Neuronal stem cell (in vitro differentiated cells): ENCODE measurements around the gene C4orf50.

Source experiments
- DNase-seq: peaks from one replicate; pipeline ENCODE4 v3.0.0-alpha.2; 2013; ENCODE audit warnings: low spot score
- H2AFZ ChIP-seq: one replicate; pipeline ENCODE4 v1.6.1; 2013; ENCODE audit warnings: mild to moderate bottlenecking, low read length, inconsistent platforms
- H2AK5ac ChIP-seq: 2 replicates; pipeline ENCODE4 v1.6.1; 2013; ENCODE audit warnings: low read depth, mild to moderate bottlenecking, inconsistent platforms, low read length, moderate library complexity, mixed read lengths
- H2BK120ac ChIP-seq: 2 replicates; pipeline ENCODE4 v1.6.1; 2013; ENCODE audit warnings: low read depth, mild to moderate bottlenecking, inconsistent platforms, low read length, moderate library complexity, mixed read lengths
- H2BK12ac ChIP-seq: one replicate; pipeline ENCODE4 v1.6.1; 2013; ENCODE audit warnings: low read length, inconsistent platforms
- H2BK15ac ChIP-seq: 2 replicates; pipeline ENCODE4 v1.6.1; 2013; ENCODE audit warnings: mild to moderate bottlenecking, low read length, inconsistent platforms, mixed read lengths
- H2BK5ac ChIP-seq: one replicate; pipeline ENCODE4 v1.6.1; 2013; ENCODE audit warnings: inconsistent platforms, mild to moderate bottlenecking, low read length, moderate library complexity
- H3K14ac ChIP-seq: one replicate; pipeline ENCODE4 v1.6.1; 2013; ENCODE audit warnings: low read length, inconsistent platforms
- H3K18ac ChIP-seq: 2 replicates; pipeline ENCODE4 v1.6.1; 2013; ENCODE audit warnings: low read length, inconsistent platforms
- H3K23ac ChIP-seq: 2 replicates; pipeline ENCODE4 v1.6.1; 2013; ENCODE audit warnings: low read depth, mild to moderate bottlenecking, mixed read lengths, low read length, inconsistent platforms; ENCODE audit not compliant: poor library complexity
- H3K27ac ChIP-seq: replicated peaks from 3 replicates; pipeline ENCODE4 v1.5.1; 2013; ENCODE audit warnings: low read length, inconsistent platforms
- H3K27me3 ChIP-seq, 3 experiments: 2 replicates each; pipeline ENCODE4 v1.6.1; 2013; ENCODE audit warnings: low read length in 3 of 3, mild to moderate bottlenecking in 2 of 3, inconsistent platforms in 1 of 3, low read depth in 1 of 3, mixed read lengths in 1 of 3, moderate library complexity in 1 of 3; ENCODE audit not compliant: control insufficient read depth in 3 of 3, insufficient read depth in 3 of 3
- H3K36me3 ChIP-seq, 2 donors: replicated peaks in 1 of 2; 2 replicates each; pipeline ENCODE4 v1.6.1; 2013; ENCODE audit warnings: low read length in 2 of 2; ENCODE audit not compliant: control insufficient read depth in 2 of 2, insufficient read depth in 2 of 2
- H3K4ac ChIP-seq: 2 replicates; pipeline ENCODE4 v1.6.1; 2013; ENCODE audit warnings: inconsistent platforms, mild to moderate bottlenecking, low read length, moderate library complexity
- H3K4me1 ChIP-seq, 2 donors: 1 replicate in 1 of 2; 2 replicates in 1 of 2; pipeline ENCODE4 v1.6.1; 2013; ENCODE audit warnings: low read length in 2 of 2, low read depth in 1 of 2; ENCODE audit not compliant: control insufficient read depth in 2 of 2, insufficient read depth in 1 of 2
- H3K4me2 ChIP-seq: one replicate; pipeline ENCODE4 v1.6.1; 2013; ENCODE audit warnings: mild to moderate bottlenecking, low read length, inconsistent platforms; ENCODE audit not compliant: insufficient read depth, poor library complexity, severe bottlenecking
- H3K4me3 ChIP-seq, 2 donors: 2 replicates each; pipeline ENCODE4 v1.5.1; 2013; ENCODE audit warnings: low read length in 2 of 2, mild to moderate bottlenecking in 2 of 2, inconsistent platforms in 1 of 2, moderate library complexity in 1 of 2
- H3K79me1 ChIP-seq: one replicate; pipeline ENCODE4 v1.6.1; 2013; ENCODE audit warnings: low read depth, mild to moderate bottlenecking, inconsistent platforms, low read length, moderate library complexity
- H3K9ac ChIP-seq: one replicate; pipeline ENCODE4 v1.6.1; 2013; ENCODE audit warnings: mild to moderate bottlenecking, low read depth, low read length, inconsistent platforms; ENCODE audit not compliant: poor library complexity
- H3K9me3 ChIP-seq, 2 donors: replicated peaks in 1 of 2; 2 replicates each; pipeline versions ENCODE3 to v1.6.1; 2013; ENCODE audit warnings: low read length in 2 of 2, mild to moderate bottlenecking in 2 of 2, inconsistent platforms in 1 of 2, low read depth in 1 of 2, mixed read lengths in 1 of 2, moderate library complexity in 1 of 2; ENCODE audit not compliant: control insufficient read depth in 2 of 2, insufficient read depth in 1 of 2
- H4K8ac ChIP-seq: one replicate; pipeline ENCODE4 v1.6.1; 2013; ENCODE audit warnings: low read depth, mild to moderate bottlenecking, inconsistent platforms, low read length, moderate library complexity
- H4K91ac ChIP-seq: one replicate; pipeline ENCODE4 v1.6.1; 2013; ENCODE audit warnings: low read length, low read depth, mild to moderate bottlenecking, inconsistent platforms; ENCODE audit not compliant: poor library complexity
- WGBS, 2 donors: extraction: QIAGEN DNeasy Blood & Tissue Kit; methylation state at CpG; one replicate each; pipeline ENCODE4 v1.1.7; 2013; ENCODE audit warnings: missing lambda C conversion rate in 2 of 2, mixed read lengths in 1 of 2; ENCODE audit not compliant: insufficient read length in 2 of 2, insufficient replicate concordance in 1 of 2; ENCODE audit errors: extremely low coverage in 2 of 2; 5-methylcytosine and 5-hydroxymethylcytosine counted together

Gene C4orf50

GRCh38 chr4:5940470-5941203, 77.6 kb downstream of the C4orf50 start:
- H4K8ac ChIP-seq: no peak overlapping the region
- H2AK5ac ChIP-seq: no peak overlapping the region
- no peaks in the 10 kb centered on the region for H3K79me1 ChIP-seq
- H2BK120ac ChIP-seq: no peak overlapping the region
- no peak overlapping the region for H2BK15ac ChIP-seq
- H2BK5ac ChIP-seq: no peak overlapping the region
- H2BK12ac ChIP-seq: no peak overlapping the region
- H3K27ac ChIP-seq: no peak overlapping the region
- H4K91ac ChIP-seq: no peak overlapping the region
- H3K36me3 ChIP-seq: no peaks in the 10 kb centered on the region
- no peaks in the 10 kb centered on the region for H3K27me3 ChIP-seq
- no peak overlapping the region for H3K9ac ChIP-seq
- H3K18ac ChIP-seq: no peak overlapping the region
- H3K23ac ChIP-seq: no peak overlapping the region
- H3K9me3 ChIP-seq: peaks cover 0 to 3% of the 10 kb centered on the region in 2 donors
- no peak overlapping the region for H3K4me2 ChIP-seq
- H3K4ac ChIP-seq: no peak overlapping the region
- H3K4me3 ChIP-seq: no peak overlapping the region
- no CpG with 5 or more reads among the region's 3 CpGs for WGBS, 2 donors
- DNase-seq: no peak
- H2AFZ ChIP-seq: no peak overlapping the region
- peaks cover 4 to 8% of the 10 kb centered on the region in 2 donors for H3K4me1 ChIP-seq
- H3K14ac ChIP-seq: no peak overlapping the region

GRCh38 chr4:5933996-5934831, 84.0 kb downstream of the C4orf50 start:
- H3K27me3 ChIP-seq: peaks cover 0 to 23% (median 3%) of the 10 kb centered on the region in 3 experiments
- H4K91ac ChIP-seq: no peak overlapping the region
- H3K27ac ChIP-seq: no peak overlapping the region
- no peak overlapping the region for H2BK12ac ChIP-seq
- no peak overlapping the region for H3K4me2 ChIP-seq
- H3K18ac ChIP-seq: peak overlapping the region; percentile 52
- whole genome bisulfite sequencing, 2 donors: no CpG with 5 or more reads among the region's 16 CpGs
- H3K4ac ChIP-seq: no peak overlapping the region
- H3K14ac ChIP-seq: no peak overlapping the region
- H2AFZ ChIP-seq: no peak overlapping the region
- no peak overlapping the region for H4K8ac ChIP-seq
- H3K9me3 ChIP-seq: no peaks in the 10 kb centered on the region
- no peaks in the 10 kb centered on the region for H3K36me3 ChIP-seq
- H3K23ac ChIP-seq: no peak overlapping the region
- no peak for DNase-seq
- peaks cover 0 to 2% of the 10 kb centered on the region in 2 donors for H3K4me1 ChIP-seq
- no peak overlapping the region for H3K4me3 ChIP-seq
- H2BK15ac ChIP-seq: no peak overlapping the region
- no peak overlapping the region for H2BK120ac ChIP-seq
- H2AK5ac ChIP-seq: no peak overlapping the region
- no peaks in the 10 kb centered on the region for H3K79me1 ChIP-seq
- H2BK5ac ChIP-seq: no peak overlapping the region
- no peak overlapping the region for H3K9ac ChIP-seq

- H2BK5ac ChIP-seq: no peak overlapping the region
- no peak overlapping the region for H3K4me3 ChIP-seq
- H4K8ac ChIP-seq: no peak overlapping the region
- DNase-seq: no peak
- no peak overlapping the region for H3K27ac ChIP-seq
- H3K9ac ChIP-seq: no peak overlapping the region
- H2BK15ac ChIP-seq: no peak overlapping the region
- no peak overlapping the region for H3K4ac ChIP-seq
- H3K23ac ChIP-seq: no peak overlapping the region
- H3K4me2 ChIP-seq: no peak overlapping the region
- peaks cover 0 to 28% (median 3%) of the 10 kb centered on the region in 3 experiments for H3K27me3 ChIP-seq
- H2BK120ac ChIP-seq: no peak overlapping the region
- no CpG with 5 or more reads among the region's 4 CpGs for WGBS, 2 donors
- no peaks in the 10 kb centered on the region for H3K79me1 ChIP-seq
- no peaks in the 10 kb centered on the region for H3K36me3 ChIP-seq
- no peak overlapping the region for H4K91ac ChIP-seq
- peaks cover 0 to 2% of the 10 kb centered on the region in 2 donors for H3K4me1 ChIP-seq
- no peak overlapping the region for H2BK12ac ChIP-seq
- H2AFZ ChIP-seq: no peak overlapping the region
- no peak overlapping the region for H2AK5ac ChIP-seq
- peak overlapping the region; percentile 65 for H3K14ac ChIP-seq
- H3K18ac ChIP-seq: no peak overlapping the region
- H3K9me3 ChIP-seq: no peaks in the 10 kb centered on the region
Observed at GRCh38 chr4:5933116-5933515, 85.1 kb downstream of the C4orf50 start.

GRCh38 chr4:5932035-5932568, 86.1 kb downstream of the C4orf50 start:
- Histone ChIP-seq H3K27ac (no peak overlapping the region), H4K8ac (no peak overlapping the region), H4K91ac (no peak overlapping the region), H3K4me2 (no peak overlapping the region), H3K18ac (peak overlapping the region; percentile 74), H2BK5ac (no peak overlapping the region), H3K4me1 (peaks cover 0 to 2% of the 10 kb centered on the region in 2 donors), H3K36me3 (no peaks in the 10 kb centered on the region), H3K9ac (no peak overlapping the region), H3K14ac (no peak overlapping the region), H2BK15ac (no peak overlapping the region), H2AFZ (no peak overlapping the region), H3K4me3 (no peak overlapping the region), H3K9me3 (no peaks in the 10 kb centered on the region), H2BK12ac (no peak overlapping the region), H2AK5ac (no peak overlapping the region), H3K4ac (no peak overlapping the region), H3K27me3 (peaks cover 0 to 31% (median 3%) of the 10 kb centered on the region in 3 experiments), H3K79me1 (no peaks in the 10 kb centered on the region), H3K23ac (no peak overlapping the region), H2BK120ac (no peak overlapping the region)
- WGBS, 2 donors: no CpG with 5 or more reads among the region's 12 CpGs
- DNase-seq: no peak
